Measurements from ENCODE around the gene RAET1L. TPM values are rescaled to one million over a fixed set of nuclear protein-coding genes. Genes with fewer than 3 reads are reported as not detected.

Gene RAET1L
- total RNA-seq, 1 experiment from 2014 or later, result not detected

- no peaks in the 10 kb centered on the region for H3K9me3 ChIP-seq (ENCODE audit: low read depth, low read length, poor library complexity, severe bottlenecking)
- peaks cover 19% of the 10 kb centered on the region for H3K27me3 ChIP-seq (replicated peaks; ENCODE audit: insufficient read depth, low read depth, low read length, poor library complexity)
- no peaks in the 10 kb centered on the region for H3K36me3 ChIP-seq (ENCODE audit: insufficient read depth, low read length, poor library complexity, severe bottlenecking)
- TF ChIP-seq CTCF (conservative IDR thresholded peaks at IDR 0.05; ENCODE audit: low read depth, low read length) (peak; percentile 54), EZH2 (IDR thresholded peaks at IDR 0.05; ENCODE audit: borderline replicate concordance, low read depth, low read length, poor library complexity, severe bottlenecking) (no peak)
- no TSS peak for BruUV-seq (replicated peaks)
- intact Hi-C loops (cut with micrococcal nuclease; ENCODE audit: unreplicated experiment), result no loop called here
- CTCF ChIA-PET, result interaction anchor here (0.5 to 1.6 kb wide), 5 partner anchors 10 to 411 kb away, joined by 3 to 5 read pairs (median 3); no protein-coding TSS in a partner anchor
- POLR2A ChIA-PET (ENCODE audit: low non-redundant PET), result interaction anchor here (0.5 kb wide), 1 partner anchor 177 kb away, joined by 28 read pairs; no protein-coding TSS in a partner anchor
- H3K4me1 ChIP-seq (ENCODE audit: insufficient read depth, low read length, poor library complexity, severe bottlenecking), result no peaks in the 10 kb centered on the region
- H3K4me3 ChIP-seq (ENCODE audit: low read depth, low read length, poor library complexity, severe bottlenecking), result no peak overlapping the region
- H3K27ac ChIP-seq (ENCODE audit: low read depth, low read length, poor library complexity, severe bottlenecking), result no peak overlapping the region
- peak; percentile 31 for DNase-seq (ENCODE audit: low spot score)
Observed at GRCh38 chr6:150006961-150007464, 18.3 kb downstream of the RAET1L start.

GRCh38 chr6:150005761-150006651, 19.3 kb downstream of the RAET1L start:
- CTCF ChIA-PET, result interaction anchor here (0.5 to 1.6 kb wide), 2 partner anchors 11 to 412 kb away, joined by 3 to 5 read pairs; no protein-coding TSS in a partner anchor
- H3K27ac ChIP-seq (ENCODE audit: low read depth, low read length, poor library complexity, severe bottlenecking), result peak overlapping the region; percentile 58
- BruUV-seq (replicated peaks), result no TSS peak

More at GRCh38 chr6:150005761-150006651, 19.3 kb downstream of the RAET1L start:
- Histone ChIP-seq H3K9me3 (ENCODE audit: low read depth, low read length, poor library complexity, severe bottlenecking) (no peaks in the 10 kb centered on the region), H3K36me3 (ENCODE audit: insufficient read depth, low read length, poor library complexity, severe bottlenecking) (no peaks in the 10 kb centered on the region), H3K27me3 (replicated peaks; ENCODE audit: insufficient read depth, low read depth, low read length, poor library complexity) (peaks cover 9% of the 10 kb centered on the region), H3K4me3 (ENCODE audit: low read depth, low read length, poor library complexity, severe bottlenecking) (peak overlapping the region; percentile 79), H3K4me1 (ENCODE audit: insufficient read depth, low read length, poor library complexity, severe bottlenecking) (no peaks in the 10 kb centered on the region)
- intact Hi-C loops (cut with micrococcal nuclease; ENCODE audit: unreplicated experiment), result no loop called here
- DNase-seq (ENCODE audit: low spot score), result no peak
- TF ChIP-seq EZH2 (IDR thresholded peaks at IDR 0.05; ENCODE audit: borderline replicate concordance, low read depth, low read length, poor library complexity, severe bottlenecking) (no peak), CTCF (conservative IDR thresholded peaks at IDR 0.05; ENCODE audit: low read depth, low read length) (no peak)
- POLR2A ChIA-PET (ENCODE audit: low non-redundant PET), result interaction anchor here (0.5 kb wide), 1 partner anchor 176 kb away, joined by 28 read pairs; no protein-coding TSS in a partner anchor

All from A673 (cell line).